ENCODE measurements around the gene TRAFD1.

GRCh38 chr12:112188130-112188830 is 62.9 kb downstream of the TRAFD1 start:
- no peak for TF ChIP-seq POLR2A (IDR thresholded peaks at IDR 0.05)
- TF ChIP-seq, protein P1, sequence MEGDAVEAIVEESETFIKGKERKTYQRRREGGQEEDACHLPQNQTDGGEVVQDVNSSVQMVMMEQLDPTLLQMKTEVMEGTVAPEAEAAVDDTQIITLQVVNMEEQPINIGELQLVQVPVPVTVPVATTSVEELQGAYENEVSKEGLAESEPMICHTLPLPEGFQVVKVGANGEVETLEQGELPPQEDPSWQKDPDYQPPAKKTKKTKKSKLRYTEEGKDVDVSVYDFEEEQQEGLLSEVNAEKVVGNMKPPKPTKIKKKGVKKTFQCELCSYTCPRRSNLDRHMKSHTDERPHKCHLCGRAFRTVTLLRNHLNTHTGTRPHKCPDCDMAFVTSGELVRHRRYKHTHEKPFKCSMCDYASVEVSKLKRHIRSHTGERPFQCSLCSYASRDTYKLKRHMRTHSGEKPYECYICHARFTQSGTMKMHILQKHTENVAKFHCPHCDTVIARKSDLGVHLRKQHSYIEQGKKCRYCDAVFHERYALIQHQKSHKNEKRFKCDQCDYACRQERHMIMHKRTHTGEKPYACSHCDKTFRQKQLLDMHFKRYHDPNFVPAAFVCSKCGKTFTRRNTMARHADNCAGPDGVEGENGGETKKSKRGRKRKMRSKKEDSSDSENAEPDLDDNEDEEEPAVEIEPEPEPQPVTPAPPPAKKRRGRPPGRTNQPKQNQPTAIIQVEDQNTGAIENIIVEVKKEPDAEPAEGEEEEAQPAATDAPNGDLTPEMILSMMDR (IDR thresholded peaks at IDR 0.05), result no peak

Data from suprapubic skin (tissue), 3 donors.